Stimulated activated memory B cell treated with anti-CD40 and anti-IgM and Interleukin-4, amounts not matched to agents 10 μg/mL and 1 μg/mL and 100 μg/mL, for 72 hours (primary cell): ENCODE measurements around the gene ICA1.
"Not testable (repeated sequence)": the region's sequence is repeated elsewhere in the genome, so short reads cannot be mapped to it uniquely, and the experiment has no call there.

Source experiments
- ATAC-seq: fragments of 150-1000 bp; cut with Tn5 transposase; 2 replicates; pipeline ENCODE4 v1.10.0; 2021
- H3K27ac Mint-ChIP-seq: one replicate; pipeline ENCODE4 v1.8.0; 2022; ENCODE audit warnings: mild to moderate bottlenecking, mixed read lengths
- H3K27me3 Mint-ChIP-seq: one replicate; pipeline ENCODE4 v1.8.0; 2022; ENCODE audit warnings: mixed read lengths
- H3K36me3 Mint-ChIP-seq: one replicate; pipeline ENCODE4 v1.8.0; 2022; ENCODE audit warnings: mixed read lengths
- H3K4me1 Mint-ChIP-seq: one replicate; pipeline ENCODE4 v1.8.0; 2022; ENCODE audit warnings: mixed read lengths
- H3K4me3 Mint-ChIP-seq: one replicate; pipeline ENCODE4 v1.8.0; 2022; ENCODE audit warnings: mild to moderate bottlenecking, moderate library complexity, mixed read lengths
- H3K9me3 Mint-ChIP-seq: one replicate; pipeline ENCODE4 v1.8.0; 2022; ENCODE audit warnings: mixed read lengths

The ICA1 gene

GRCh38 chr7:8261711-8262695 lies at the start of gene ICA1:
Gene ICA1 (minus strand): TSS chr7:8262167. CDS start chr7:8235926, 26,241 bp downstream.
- H3K27ac Mint-ChIP-seq, result no peak within 1 kb of the TSS
- H3K27me3 Mint-ChIP-seq, result peaks cover 63% of the 10 kb centered on the region
- ATAC-seq, result peak; percentile 61
- H3K36me3 Mint-ChIP-seq, result no peaks in the 10 kb centered on the region
- H3K9me3 Mint-ChIP-seq, result peaks cover 2% of the 10 kb centered on the region
- peaks cover 8% of the 10 kb centered on the region for H3K4me1 Mint-ChIP-seq
- peak within 1 kb of the TSS; percentile 68 for H3K4me3 Mint-ChIP-seq

GRCh38 chr7:8310876-8311275 lies 48.9 kb upstream of the ICA1 start:
- H3K4me3 Mint-ChIP-seq, result no peak overlapping the region
- no peak for ATAC-seq
- H3K9me3 Mint-ChIP-seq, result peaks cover 7% of the 10 kb centered on the region
- peaks cover 63% of the 10 kb centered on the region for H3K27me3 Mint-ChIP-seq
- no peaks in the 10 kb centered on the region for H3K4me1 Mint-ChIP-seq
- no peaks in the 10 kb centered on the region for H3K36me3 Mint-ChIP-seq
- H3K27ac Mint-ChIP-seq, result no peak overlapping the region

DNA sequence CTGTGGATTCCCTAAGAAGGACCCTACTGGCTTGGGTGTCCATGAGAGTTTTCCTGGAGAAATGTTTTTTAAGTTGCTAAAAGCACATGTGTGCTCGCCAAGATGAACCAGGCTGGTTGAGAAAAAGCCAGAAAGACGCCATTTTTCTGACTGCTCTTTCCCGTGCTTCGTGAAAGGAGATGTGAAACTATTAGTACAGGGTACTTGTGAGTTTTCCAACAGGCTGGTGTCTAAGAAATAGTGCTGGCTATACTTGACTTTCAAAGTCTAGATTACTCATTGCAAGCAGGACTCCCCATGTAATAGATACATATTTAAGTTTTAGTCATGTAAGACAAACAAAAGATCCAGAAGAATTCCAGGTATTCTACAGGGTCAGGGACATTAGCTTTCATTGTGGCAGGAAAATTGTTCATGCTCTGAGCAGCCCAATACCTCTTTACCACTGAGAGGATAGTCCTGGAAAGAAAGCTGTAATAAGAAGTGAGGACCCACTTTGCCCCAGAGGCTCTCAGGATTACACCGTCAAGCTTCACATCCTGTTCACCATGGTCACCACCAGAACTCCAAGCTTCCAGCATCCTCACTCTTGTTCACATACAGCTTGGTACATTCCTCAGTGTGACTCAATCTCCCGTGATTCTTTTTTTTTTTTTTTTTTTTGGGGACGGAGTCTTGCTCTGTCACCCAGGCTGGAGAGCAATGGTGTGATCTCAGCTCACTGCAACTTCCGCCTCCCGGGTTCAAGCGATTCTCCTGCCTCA lies 43.8 kb upstream of the ICA1 start:
- no peaks in the 10 kb centered on the region for H3K4me1 Mint-ChIP-seq
- no peak overlapping the region for H3K27ac Mint-ChIP-seq
- no peak for ATAC-seq
- no peaks in the 10 kb centered on the region for H3K9me3 Mint-ChIP-seq
- H3K4me3 Mint-ChIP-seq, result no peak overlapping the region
- H3K36me3 Mint-ChIP-seq, result no peaks in the 10 kb centered on the region
- peaks cover 46% of the 10 kb centered on the region for H3K27me3 Mint-ChIP-seq

GRCh38 chr7:8305104-8305503 lies 43.1 kb upstream of the ICA1 start:
- Mint-ChIP-seq H3K4me1 (no peaks in the 10 kb centered on the region), H3K27me3 (peaks cover 40% of the 10 kb centered on the region), H3K36me3 (no peaks in the 10 kb centered on the region), H3K9me3 (no peaks in the 10 kb centered on the region), H3K4me3 (no peak overlapping the region), H3K27ac (no peak overlapping the region)
- no peak for ATAC-seq

- no peak overlapping the region for H3K27ac Mint-ChIP-seq
Measured at GRCh38 chr7:8303904-8304528, 42.0 kb upstream of the ICA1 start.

DNA sequence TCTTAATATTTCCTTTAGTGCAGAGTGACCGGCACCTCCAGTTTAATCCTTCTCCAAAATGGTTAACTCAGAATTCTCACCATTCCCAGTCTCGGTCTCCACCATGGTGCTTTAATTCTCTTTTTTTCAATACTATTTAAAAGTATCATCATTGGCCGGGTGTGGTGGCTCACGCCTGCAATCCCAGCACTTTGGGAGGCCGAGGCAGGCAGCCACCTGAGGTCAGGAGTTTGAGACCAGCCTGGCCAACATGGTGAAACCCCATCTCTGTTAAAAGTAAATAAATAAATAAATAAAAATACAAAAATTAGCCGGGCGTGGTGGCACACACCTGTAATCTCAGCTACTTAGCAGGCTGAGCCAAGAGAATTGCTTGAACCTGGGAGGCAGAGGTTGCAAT lies 35.1 kb upstream of the ICA1 start:
- not testable (repeated sequence) for H3K4me1 Mint-ChIP-seq, H3K27ac Mint-ChIP-seq, H3K9me3 Mint-ChIP-seq, ATAC-seq, H3K36me3 Mint-ChIP-seq, H3K4me3 Mint-ChIP-seq
- peaks cover 25% of the 10 kb centered on the region for H3K27me3 Mint-ChIP-seq

More at GRCh38 chr7:8303904-8304528, 42.0 kb upstream of the ICA1 start:
- no peak for ATAC-seq
- Mint-ChIP-seq H3K27me3 (peaks cover 40% of the 10 kb centered on the region), H3K36me3 (no peaks in the 10 kb centered on the region), H3K4me3 (no peak overlapping the region), H3K4me1 (no peaks in the 10 kb centered on the region), H3K9me3 (no peaks in the 10 kb centered on the region)

GRCh38 chr7:8296362-8296659 lies 34.3 kb upstream of the ICA1 start:
- H3K4me3 Mint-ChIP-seq, result no peak overlapping the region
- no peaks in the 10 kb centered on the region for H3K36me3 Mint-ChIP-seq
- no peaks in the 10 kb centered on the region for H3K4me1 Mint-ChIP-seq
- no peak overlapping the region for H3K27ac Mint-ChIP-seq
- no peak for ATAC-seq
- H3K27me3 Mint-ChIP-seq, result peaks cover 28% of the 10 kb centered on the region
- no peaks in the 10 kb centered on the region for H3K9me3 Mint-ChIP-seq

DNA sequence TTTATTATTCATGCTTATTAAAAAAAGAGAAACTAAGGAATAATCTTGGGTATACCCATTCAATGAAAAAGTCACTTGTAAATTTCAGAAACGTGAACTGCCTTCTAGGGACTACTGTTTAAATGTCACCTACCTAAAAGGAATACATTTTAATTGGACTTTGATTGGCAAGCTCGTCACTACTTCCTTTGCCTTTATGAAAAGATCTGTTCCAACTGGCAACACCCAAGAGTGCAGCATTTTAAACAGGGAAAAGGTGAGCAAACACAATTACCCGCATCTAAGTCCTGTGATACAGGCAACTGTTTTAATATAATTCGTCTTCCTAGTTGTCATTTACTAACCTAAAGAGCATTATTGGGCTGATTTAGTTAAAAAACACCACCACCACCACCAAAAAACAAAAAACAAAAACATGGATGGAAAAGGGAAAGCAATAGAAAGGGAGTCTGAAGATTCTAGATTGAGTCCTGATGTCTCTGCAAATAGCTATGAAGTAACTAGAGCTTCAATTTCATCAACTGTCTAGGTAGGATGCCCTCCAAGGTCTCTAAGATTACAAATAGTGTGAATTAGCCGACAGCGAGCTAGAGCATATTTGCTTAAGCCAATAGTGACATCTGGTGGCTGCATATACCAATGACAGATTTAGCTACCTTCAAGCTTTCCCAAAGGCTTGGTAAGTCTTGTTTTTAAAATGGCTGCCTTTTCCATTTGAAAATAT lies 33.8 kb upstream of the ICA1 start:
- Mint-ChIP-seq H3K9me3 (no peaks in the 10 kb centered on the region), H3K36me3 (no peaks in the 10 kb centered on the region), H3K27ac (no peak overlapping the region), H3K4me1 (no peaks in the 10 kb centered on the region), H3K4me3 (no peak overlapping the region), H3K27me3 (peaks cover 28% of the 10 kb centered on the region)
- ATAC-seq, result peak; percentile 67

- ATAC-seq, result no peak
- no peaks in the 10 kb centered on the region for H3K36me3 Mint-ChIP-seq
- no peak overlapping the region for H3K4me3 Mint-ChIP-seq
- H3K27ac Mint-ChIP-seq, result no peak overlapping the region
- peaks cover 28% of the 10 kb centered on the region for H3K27me3 Mint-ChIP-seq
- H3K4me1 Mint-ChIP-seq, result no peaks in the 10 kb centered on the region
- H3K9me3 Mint-ChIP-seq, result no peaks in the 10 kb centered on the region
Measured at GRCh38 chr7:8291397-8292141, 29.6 kb upstream of the ICA1 start.

- Mint-ChIP-seq H3K4me1 (no peaks in the 10 kb centered on the region), H3K27ac (no peak overlapping the region), H3K27me3 (peaks cover 25% of the 10 kb centered on the region), H3K4me3 (no peak overlapping the region), H3K9me3 (no peaks in the 10 kb centered on the region), H3K36me3 (no peaks in the 10 kb centered on the region)
- ATAC-seq, result no peak
Measured at GRCh38 chr7:8290645-8291308, 28.8 kb upstream of the ICA1 start.

DNA sequence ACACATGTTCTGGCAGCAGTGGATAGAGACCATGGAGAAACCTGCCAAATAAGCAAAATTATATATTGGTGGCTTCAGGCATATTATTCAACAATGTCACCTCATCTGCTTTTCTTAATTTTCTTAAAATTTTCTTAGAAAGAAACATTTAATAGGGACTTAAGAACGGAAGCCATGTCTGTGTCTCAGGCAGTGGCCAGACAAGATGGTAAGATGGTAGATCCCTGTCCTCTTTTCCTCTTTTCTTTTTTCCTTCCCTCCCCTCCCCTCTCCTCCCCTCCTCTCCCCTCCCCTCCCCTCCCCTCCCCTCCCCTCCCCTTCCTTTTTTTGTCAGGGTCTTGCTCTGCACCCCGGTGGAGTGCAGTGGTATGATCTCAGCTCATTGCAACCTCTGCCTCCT lies 24.2 kb upstream of the ICA1 start:
- Mint-ChIP-seq H3K27ac (no peak overlapping the region), H3K4me3 (no peak overlapping the region), H3K36me3 (no peaks in the 10 kb centered on the region), H3K9me3 (no peaks in the 10 kb centered on the region), H3K27me3 (no peaks in the 10 kb centered on the region), H3K4me1 (no peaks in the 10 kb centered on the region)
- ATAC-seq, result no peak

GRCh38 chr7:8285155-8285554 lies 23.2 kb upstream of the ICA1 start:
- Mint-ChIP-seq H3K4me3 (no peak overlapping the region), H3K4me1 (no peaks in the 10 kb centered on the region)
- ATAC-seq, result no peak

DNA sequence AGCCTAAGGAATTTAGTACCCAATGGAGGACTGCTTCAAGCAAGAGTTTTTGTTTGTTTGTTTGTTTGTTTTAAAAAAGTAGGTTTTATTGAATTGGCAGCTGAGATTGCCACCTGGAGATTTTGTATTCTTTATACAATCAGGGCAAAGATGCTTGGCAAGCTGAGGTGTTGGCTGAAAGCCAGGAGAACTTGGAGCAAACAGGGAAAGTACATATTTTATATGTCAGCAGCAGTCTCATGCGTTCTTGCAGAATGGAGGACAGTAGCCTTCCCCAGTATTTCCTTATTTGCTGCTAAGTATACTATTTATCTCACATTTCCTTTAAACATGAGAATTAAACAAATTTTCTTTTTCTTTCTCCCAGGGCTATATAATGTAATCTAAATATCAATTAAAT lies 22.6 kb upstream of the ICA1 start:
- Mint-ChIP-seq H3K4me1 (no peaks in the 10 kb centered on the region), H3K36me3 (no peaks in the 10 kb centered on the region), H3K27ac (no peak overlapping the region), H3K27me3 (no peaks in the 10 kb centered on the region), H3K4me3 (no peak overlapping the region), H3K9me3 (no peaks in the 10 kb centered on the region)
- no peak for ATAC-seq

More at GRCh38 chr7:8285155-8285554, 23.2 kb upstream of the ICA1 start:
- Mint-ChIP-seq H3K9me3 (no peaks in the 10 kb centered on the region), H3K27me3 (no peaks in the 10 kb centered on the region), H3K36me3 (no peaks in the 10 kb centered on the region), H3K27ac (no peak overlapping the region)

DNA sequence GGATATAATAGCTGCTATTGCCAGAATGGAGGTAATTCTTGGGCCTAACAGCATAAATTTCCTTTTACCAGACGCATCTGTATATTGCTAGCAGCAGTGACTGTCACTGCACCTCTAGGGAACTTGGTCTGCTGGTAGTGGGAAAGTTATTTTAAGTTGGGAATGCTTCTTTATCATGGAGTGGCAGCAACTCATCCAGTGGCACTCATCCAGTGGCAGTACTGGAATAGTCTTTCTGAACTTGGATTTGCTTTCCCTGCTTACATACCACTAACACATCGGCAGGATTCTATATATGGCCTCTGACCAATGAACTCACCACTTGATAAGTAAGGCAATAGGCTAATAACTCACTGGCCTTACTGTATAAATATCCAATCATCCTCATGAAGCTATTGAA lies 22.0 kb upstream of the ICA1 start:
- Mint-ChIP-seq H3K27ac (no peak overlapping the region), H3K27me3 (no peaks in the 10 kb centered on the region), H3K4me1 (no peaks in the 10 kb centered on the region), H3K9me3 (no peaks in the 10 kb centered on the region), H3K36me3 (no peaks in the 10 kb centered on the region), H3K4me3 (no peak overlapping the region)
- ATAC-seq, result no peak
